Stomach (tissue), 4 donors: ENCODE results near the gene ELAPOR2.

Experiments used
- EP300 ChIP-seq: sonication (generic); formaldehyde crosslinking; IDR thresholded peaks from one replicate; pipeline ENCODE4 v1.6.1; 2017; ENCODE audit warnings: antibody characterized with exemption
- POLR2A ChIP-seq, 4 donors: fragments of 450-650 bp; IDR thresholded peaks; one replicate each; pipeline ENCODE4 v1.6.1; 2016; ENCODE audit warnings: antibody characterized with exemption in 4 of 4, control low read depth in 2 of 4, mild to moderate bottlenecking in 1 of 4, moderate library complexity in 1 of 4
- POLR2AphosphoS5 ChIP-seq, 3 donors: sonication (generic); formaldehyde crosslinking; IDR thresholded peaks; one replicate each; pipeline ENCODE4 v1.6.1; 2016; ENCODE audit warnings: antibody characterized with exemption in 3 of 3
- TF ChIP-seq, protein P1 (sequence below), 7 experiments: fragments of 450-650 bp in 4 of 7; fragments of 200-600 bp in 3 of 7; sonication (generic) in 3 of 7; IDR thresholded peaks; one replicate each; pipeline ENCODE4 v1.5.1; 2016 to 2019; ENCODE audit warnings: antibody characterized with exemption in 7 of 7, control low read depth in 2 of 7, mild to moderate bottlenecking in 1 of 7

DNA sequence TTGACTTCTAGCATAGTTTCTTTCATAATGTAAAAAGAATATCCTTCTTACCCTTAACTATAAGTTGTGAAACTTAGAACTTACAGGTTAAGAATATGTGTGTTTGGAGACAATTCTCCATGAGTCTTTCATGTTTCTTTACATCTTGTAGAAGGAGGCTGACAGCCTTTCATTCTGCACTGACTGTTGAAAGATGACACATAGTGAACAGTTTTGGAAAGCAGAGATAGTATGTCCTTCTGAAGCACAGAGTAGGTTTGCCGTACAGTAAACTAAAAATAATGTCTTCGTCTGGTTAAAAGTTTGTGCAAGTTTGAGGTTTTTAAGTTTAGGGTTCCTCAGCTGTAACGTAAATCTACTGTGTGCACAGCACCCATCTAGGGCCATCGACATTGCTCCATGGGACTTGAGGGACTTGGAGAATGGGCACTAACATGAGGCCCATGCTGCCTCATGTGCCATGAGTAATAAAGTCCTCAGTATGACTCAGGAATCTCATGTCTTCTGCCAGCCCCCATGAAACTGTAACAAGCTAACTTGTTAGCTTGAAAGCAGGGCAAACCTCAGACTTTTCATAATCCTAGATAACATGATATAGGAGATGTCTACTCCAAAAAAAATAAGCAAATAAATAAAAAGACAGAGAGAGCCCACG, 24.5 kb upstream of the ELAPOR2 start:
- TF ChIP-seq, protein P1, sequence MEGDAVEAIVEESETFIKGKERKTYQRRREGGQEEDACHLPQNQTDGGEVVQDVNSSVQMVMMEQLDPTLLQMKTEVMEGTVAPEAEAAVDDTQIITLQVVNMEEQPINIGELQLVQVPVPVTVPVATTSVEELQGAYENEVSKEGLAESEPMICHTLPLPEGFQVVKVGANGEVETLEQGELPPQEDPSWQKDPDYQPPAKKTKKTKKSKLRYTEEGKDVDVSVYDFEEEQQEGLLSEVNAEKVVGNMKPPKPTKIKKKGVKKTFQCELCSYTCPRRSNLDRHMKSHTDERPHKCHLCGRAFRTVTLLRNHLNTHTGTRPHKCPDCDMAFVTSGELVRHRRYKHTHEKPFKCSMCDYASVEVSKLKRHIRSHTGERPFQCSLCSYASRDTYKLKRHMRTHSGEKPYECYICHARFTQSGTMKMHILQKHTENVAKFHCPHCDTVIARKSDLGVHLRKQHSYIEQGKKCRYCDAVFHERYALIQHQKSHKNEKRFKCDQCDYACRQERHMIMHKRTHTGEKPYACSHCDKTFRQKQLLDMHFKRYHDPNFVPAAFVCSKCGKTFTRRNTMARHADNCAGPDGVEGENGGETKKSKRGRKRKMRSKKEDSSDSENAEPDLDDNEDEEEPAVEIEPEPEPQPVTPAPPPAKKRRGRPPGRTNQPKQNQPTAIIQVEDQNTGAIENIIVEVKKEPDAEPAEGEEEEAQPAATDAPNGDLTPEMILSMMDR (IDR thresholded peaks at IDR 0.05): no peak
- TF ChIP-seq POLR2AphosphoS5 (IDR thresholded peaks at IDR 0.05) (no peak), EP300 (no peak), POLR2A (IDR thresholded peaks at IDR 0.05) (no peak)
